HL-60/S4 treated with retinoic acid at 250 ng/mL for 4 days and 3 days (cell line): Measurements from ENCODE around the gene BLOC1S1.

Experiments used
- in situ Hi-C: fragments of 300-500 bp; cut with MboI; formaldehyde crosslinking; loops from 2 replicates; pipeline ENCODE4 v1.7.0; 2022; ENCODE audit warnings: low sequenced_read_pairs

Gene BLOC1S1

GRCh38 chr12:55726971-55727370 is 11.1 kb downstream of the BLOC1S1 start:
- in situ Hi-C loops, result no loop called here

- in situ Hi-C loops, result no loop called here
These were observed 11.9 kb downstream of the BLOC1S1 start for GRCh38 chr12:55727643-55728185.

DNA sequence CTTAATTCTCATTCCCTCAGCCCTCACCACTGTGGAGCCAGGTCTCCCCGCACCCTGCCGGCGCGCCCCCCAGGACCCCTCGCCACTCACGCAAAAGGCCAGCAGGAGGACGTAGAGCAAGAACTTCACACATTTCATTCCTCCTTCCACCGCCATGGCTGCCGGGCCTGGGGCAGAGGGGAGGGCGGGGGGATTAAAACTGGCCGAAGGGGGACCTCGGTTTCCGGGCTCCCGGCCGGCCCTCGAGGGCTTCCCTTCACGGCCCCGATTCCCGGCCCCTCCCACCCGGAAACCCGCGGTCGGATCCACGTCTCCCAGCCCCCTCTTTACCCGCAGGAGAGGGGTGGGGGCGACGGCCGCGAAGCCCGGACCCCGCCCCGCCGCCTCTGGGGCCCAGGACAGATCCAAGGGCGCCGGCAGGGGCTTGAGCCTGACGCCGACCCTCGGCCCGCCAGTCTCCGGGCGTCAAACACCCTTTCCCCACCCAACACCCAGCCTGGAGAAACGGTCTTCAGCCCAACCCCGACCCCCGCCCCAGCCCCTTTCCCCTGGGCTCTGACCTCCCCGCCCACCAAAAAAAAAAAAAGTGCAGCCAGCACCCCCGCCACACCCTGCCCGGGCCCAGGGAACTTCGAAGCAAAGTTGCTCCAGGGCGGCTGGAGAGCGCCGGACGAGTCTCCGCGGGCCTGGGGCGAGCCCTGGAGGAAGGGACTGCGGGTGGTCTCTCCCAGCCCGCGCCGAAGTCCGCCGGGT is 12.5 kb downstream of the BLOC1S1 start:
- in situ Hi-C loops, result no loop called here

DNA sequence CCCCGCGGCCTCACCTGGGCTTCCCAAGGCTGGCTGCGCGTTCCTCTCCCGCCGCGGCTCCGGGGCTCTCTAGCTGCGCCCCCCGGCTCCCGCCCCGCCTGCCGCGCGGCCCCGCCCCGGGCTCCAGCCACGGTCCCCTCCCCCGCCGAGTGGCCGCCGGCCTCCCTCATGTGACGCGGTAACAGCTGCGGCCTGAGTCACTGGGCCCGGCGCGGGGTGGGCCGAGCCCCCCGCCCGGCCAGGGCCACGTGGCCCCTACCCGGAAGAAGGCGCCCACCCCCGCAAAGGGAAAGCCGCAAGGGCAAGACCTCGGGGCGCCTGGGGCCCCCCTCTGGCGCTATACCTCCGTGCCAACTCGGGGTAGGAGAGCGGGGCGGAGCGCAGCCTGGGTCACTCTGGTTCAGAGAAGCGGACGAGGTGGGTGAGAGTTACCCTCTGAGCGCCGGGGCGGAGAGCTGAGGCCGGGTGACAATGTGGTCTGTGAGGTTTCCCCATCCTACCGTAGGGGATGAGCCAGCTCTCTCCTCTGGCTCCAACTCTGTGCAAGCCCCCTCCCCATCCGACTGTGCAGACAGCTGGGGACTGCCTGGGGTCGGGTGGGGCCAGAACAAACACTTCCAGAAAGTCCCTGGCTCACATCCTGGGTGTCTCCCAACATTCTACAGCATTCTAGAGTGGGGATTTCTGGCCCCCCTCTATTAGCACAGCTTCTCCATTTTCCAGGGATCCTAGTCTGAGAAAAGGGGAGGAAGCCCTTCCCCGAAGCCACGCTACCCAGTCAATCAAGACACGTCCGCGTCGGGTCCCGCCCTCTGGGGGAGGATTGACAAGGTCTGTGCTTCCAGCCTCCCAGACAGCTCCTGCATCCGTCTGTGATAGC is 13.3 kb downstream of the BLOC1S1 start, which contains the start of gene CD63:
Gene CD63, minus strand, starts transcription at position 71 of the 880 bp plus-strand sequence. CDS start 668 bp downstream, outside the sequence.
- in situ Hi-C loops, result no loop called here

GRCh38 chr12:55729819-55730818 is 14.3 kb downstream of the BLOC1S1 start:
- in situ Hi-C loops, result loop anchor here (10.0 kb wide), 1 partner anchor 305 kb away; no protein-coding TSS in a partner anchor

GRCh38 chr12:55732288-55732687 is 16.4 kb downstream of the BLOC1S1 start:
- in situ Hi-C loops, result loop anchor here (10.0 kb wide), 1 partner anchor 303 kb away; no protein-coding TSS in a partner anchor

DNA sequence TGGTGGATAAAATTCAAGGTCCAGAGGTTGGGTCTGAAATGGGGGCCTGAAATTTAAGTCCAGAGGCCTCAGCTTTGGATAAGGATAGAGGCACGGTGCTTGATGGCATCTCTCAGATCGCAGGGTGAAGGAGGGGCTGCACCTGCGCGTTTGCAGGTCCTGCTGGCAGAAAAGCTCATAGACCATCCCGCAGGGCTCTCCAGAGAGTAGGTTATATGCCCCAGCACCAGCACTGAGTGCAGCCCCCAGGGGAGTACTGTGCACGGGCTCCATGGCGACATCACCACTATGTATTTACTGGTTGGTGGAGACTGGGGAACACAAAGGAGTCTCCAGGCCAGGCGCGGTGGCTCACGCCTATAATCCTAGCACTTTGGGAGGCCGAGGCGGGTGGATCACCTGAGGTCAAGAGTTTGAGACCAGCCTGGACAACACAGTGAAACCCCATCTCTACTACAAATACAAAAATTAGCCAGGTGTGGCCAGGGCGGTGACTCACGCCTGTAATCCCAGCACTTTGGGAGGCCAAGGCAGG is 17.2 kb downstream of the BLOC1S1 start:
- in situ Hi-C loops, result loop anchor here (10.0 kb wide), 1 partner anchor 302 kb away; no protein-coding TSS in a partner anchor

DNA sequence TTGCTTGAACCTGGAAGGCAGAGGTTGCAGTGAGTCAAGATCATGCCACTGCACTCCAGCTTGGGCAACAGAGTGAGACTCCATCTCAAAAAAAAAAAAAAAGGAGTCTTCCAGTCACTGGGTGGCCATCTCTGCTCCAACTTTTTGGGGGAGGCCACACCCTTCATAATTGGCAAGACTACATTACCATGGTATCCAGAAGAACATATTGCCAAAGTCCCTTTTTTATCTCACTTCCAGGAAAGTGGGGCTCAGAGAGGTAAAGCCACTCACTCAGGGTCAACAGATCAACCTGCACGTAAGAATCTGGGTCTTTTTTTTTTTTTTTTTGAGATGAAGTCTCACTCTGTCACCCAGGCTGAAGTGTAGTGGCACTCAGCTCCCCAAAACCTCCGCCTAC is 18.0 kb downstream of the BLOC1S1 start:
- in situ Hi-C loops, result loop anchor here (10.0 kb wide), 1 partner anchor 301 kb away; no protein-coding TSS in a partner anchor

DNA sequence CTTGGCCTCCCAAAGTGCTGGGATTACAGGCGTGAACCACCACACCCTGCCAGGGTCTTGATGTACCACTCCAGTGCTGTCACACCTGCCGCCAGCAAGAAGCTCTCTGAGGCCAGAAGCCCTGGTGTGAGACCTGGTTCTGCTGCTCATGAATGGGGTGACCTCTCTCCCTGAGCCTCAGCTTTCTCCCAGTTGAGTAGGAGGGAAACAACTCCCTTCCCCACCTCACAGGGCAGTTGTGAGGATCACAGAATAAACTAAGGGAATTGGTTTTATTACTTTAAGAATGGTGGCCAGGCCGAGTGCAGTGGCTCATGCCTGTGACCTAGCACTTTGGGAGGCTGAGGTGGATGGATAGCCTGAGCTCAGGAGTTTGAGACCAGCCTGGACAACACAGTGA is 18.7 kb downstream of the BLOC1S1 start:
- in situ Hi-C loops, result loop anchor here (10.0 kb wide), 1 partner anchor 300 kb away; no protein-coding TSS in a partner anchor

- in situ Hi-C loops, result loop anchor here (10.0 kb wide), 1 partner anchor 299 kb away; no protein-coding TSS in a partner anchor
These were observed 20.2 kb downstream of the BLOC1S1 start for GRCh38 chr12:55736076-55736475.

DNA sequence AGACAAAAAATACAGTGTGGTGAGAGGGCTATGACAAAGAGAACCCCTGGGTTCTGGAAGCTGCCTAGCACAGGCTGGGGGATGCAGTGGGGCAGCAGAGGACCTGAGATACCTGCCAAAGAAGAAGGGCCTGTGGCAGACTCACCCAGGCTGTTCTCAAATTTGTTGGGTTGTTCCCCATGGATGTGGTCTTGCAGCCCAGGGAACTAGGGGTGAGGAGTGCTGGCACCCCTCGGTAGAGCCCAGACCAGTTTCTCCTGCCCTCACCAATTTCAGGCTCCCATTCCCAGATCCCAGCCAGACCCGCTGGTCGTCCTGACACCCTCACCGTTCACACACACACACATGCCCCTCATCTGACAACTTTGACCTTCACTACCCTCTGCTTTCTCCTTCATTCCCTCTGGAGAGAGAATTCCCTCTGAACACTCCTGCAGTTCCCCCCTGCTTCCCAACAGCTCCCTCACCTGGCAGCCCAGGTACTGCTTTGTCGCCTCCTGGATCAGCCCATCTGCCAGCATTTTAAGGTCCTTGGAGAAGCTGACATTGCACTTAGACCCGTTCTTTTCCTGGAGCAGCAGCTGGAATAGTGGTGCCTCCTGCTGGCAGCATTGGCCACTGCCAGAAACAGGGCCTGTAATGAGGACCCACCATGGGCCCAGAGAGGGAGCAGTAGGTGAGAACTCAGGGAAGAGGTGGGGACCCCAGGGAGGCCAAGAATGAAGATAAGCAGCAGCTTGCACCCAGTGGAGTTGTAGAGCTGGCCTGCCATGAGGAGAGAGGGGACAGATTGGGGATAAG is 21.1 kb downstream of the BLOC1S1 start:
- in situ Hi-C loops, result loop anchor here (10.0 kb wide), 1 partner anchor 298 kb away; no protein-coding TSS in a partner anchor

- in situ Hi-C loops, result loop anchor here (10.0 kb wide), 1 partner anchor 297 kb away; no protein-coding TSS in a partner anchor
These were observed 21.8 kb downstream of the BLOC1S1 start for GRCh38 chr12:55737581-55738122.

DNA sequence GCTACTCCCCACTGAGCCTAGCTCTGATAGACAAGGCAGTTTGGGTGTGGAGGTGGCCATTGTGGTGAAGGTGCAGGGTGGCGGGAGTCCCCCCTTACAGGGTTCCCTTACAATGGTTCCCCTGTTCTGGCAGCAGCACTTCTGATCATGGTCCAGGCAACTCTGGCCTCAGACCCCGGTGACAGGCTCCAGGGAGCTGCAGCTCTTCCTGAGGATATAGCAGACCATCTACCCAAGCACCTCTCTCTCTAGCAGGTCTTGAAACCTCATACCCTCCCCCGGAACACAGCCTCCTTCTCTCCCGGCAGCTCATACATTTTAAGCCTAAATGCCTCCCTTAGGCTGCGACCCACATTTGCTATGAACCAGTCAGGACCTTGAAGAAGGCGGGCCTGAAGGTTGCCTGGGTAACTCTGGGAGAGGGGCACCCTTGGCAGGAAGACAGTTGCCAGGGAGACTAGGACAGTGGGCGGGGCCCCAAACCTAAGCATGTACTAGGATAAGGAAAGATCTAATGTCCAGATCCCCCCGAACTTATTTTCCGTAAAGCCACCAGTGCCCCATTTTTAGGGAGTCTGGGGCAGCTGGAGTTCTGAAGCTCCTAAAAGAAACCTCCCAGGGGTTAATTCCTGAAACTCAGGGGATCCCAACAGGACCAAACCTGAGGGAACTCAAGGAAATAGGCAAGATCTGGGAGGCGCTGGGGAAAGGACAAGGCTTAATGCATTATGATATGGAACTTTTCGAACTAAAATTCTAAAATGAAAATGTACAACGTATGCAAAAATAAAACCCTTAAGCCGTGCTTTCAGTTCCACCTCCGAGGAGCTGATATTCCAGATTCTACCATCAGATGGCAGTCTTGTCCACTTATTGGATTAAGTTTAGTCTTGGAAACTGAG is 22.5 kb downstream of the BLOC1S1 start:
- in situ Hi-C loops, result loop anchor here (10.0 kb wide), 1 partner anchor 296 kb away; no protein-coding TSS in a partner anchor

DNA sequence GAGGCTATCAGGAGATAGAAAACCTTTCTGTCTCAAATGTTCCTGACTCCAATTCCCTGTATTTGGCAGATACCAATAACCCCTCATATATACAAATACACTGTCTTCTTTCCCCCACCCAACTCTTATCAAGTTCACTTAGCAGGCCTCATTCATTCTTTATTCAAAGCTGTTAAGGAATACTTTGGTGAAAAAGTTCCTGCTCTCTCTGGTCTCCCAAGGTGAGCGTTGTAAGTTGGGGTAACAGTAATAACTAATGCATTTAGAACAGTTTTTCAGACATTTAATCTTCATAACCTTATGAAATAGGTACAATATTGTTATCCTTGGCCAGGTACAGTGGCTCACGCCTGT is 23.2 kb downstream of the BLOC1S1 start:
- in situ Hi-C loops, result loop anchor here (10.0 kb wide), 1 partner anchor 296 kb away; no protein-coding TSS in a partner anchor

GRCh38 chr12:55741931-55742680 is 26.3 kb downstream of the BLOC1S1 start:
- in situ Hi-C loops, result no loop called here

DNA sequence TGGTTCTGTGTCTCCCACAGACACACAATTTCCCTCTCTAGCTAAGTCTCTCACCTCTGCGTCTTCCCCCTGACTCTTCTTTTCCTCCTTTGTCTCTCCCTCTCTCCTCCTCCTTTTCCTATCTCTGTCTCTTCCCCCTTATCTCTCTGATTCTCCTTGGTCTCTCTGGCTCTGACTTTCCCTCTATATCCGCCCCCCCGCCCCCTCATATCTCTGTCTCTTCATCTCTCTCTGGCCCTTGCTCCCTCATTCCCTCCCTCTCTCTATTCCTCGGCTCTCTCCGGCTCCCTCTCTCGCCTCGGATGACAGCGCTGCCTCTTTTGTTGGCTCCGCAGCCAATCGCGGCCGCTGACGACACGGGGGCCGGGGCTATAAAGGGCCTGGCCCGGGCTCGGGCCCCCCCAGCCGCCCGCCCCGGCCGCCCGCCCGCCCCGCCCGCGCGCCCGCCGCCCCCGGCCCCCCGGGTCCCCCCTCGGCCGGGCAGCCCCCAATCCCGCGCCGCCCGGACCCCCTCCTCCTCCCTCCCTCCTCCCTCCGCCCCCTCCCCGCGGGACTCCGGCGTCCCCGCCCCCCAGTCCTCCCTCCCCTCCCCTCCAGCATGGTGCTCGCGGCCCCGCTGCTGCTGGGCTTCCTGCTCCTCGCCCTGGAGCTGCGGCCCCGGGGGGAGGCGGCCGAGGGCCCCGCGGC is 27.0 kb downstream of the BLOC1S1 start, which contains the start of gene GDF11:
Gene GDF11, plus strand, starts transcription at position 404 of the 687 bp plus-strand sequence. Its CDS starts 195 bp downstream, at position 599.
- in situ Hi-C loops, result no loop called here
